Uterus (tissue), 4 donors: ENCODE measurements around the gene ATG13. TPM values are rescaled to one million over a fixed set of nuclear protein-coding genes. Genes with fewer than 3 reads are reported as not detected.

Experiments used
- DNase-seq, 2 donors: peaks; one replicate each; pipeline ENCODE4 v3.0.0-alpha.2; 2019 to 2020
- H3K27ac ChIP-seq, 2 donors: fragments of 200-600 bp; sonication (generic); 1 replicate in 1 of 2; 2 replicates in 1 of 2; pipeline ENCODE4 v1.5.1; 2016 to 2018
- H3K27me3 ChIP-seq, 2 donors: fragments of 200-600 bp; sonication (generic); one replicate each; pipeline ENCODE4 v1.5.1; 2018 to 2019; ENCODE audit warnings: control low read depth in 1 of 2
- H3K36me3 ChIP-seq, 2 donors: fragments of 200-600 bp; sonication (generic); one replicate each; pipeline ENCODE4 v1.5.1; 2019; ENCODE audit warnings: control low read depth in 1 of 2
- H3K4me1 ChIP-seq, 2 donors: fragments of 200-600 bp; sonication (generic); one replicate each; pipeline ENCODE4 v1.5.1; 2018 to 2019; ENCODE audit warnings: control low read depth in 1 of 2
- H3K4me3 ChIP-seq, 2 donors: fragments of 200-600 bp; sonication (generic); 1 replicate in 1 of 2; 2 replicates in 1 of 2; pipeline ENCODE4 v1.5.1; 2018 to 2019; ENCODE audit warnings: mild to moderate bottlenecking in 1 of 2
- H3K9me3 ChIP-seq, 2 donors: fragments of 200-600 bp; sonication (generic); one replicate each; pipeline ENCODE4 v1.5.1; 2019; ENCODE audit warnings: control low read depth in 1 of 2
- CTCF ChIP-seq, 4 experiments: fragments of 200-600 bp in 2 of 4; fragments of 450-650 bp in 2 of 4; sonication (generic) in 2 of 4; IDR thresholded peaks; one replicate each; pipeline ENCODE4 v1.5.1; 2016 to 2019; ENCODE audit warnings: antibody characterized with exemption in 4 of 4, mild to moderate bottlenecking in 2 of 4, moderate library complexity in 1 of 4
- POLR2A ChIP-seq, 2 donors: fragments of 450-650 bp; IDR thresholded peaks; one replicate each; pipeline ENCODE4 v1.6.1; 2016; ENCODE audit warnings: antibody characterized with exemption in 2 of 2, mild to moderate bottlenecking in 1 of 2, moderate library complexity in 1 of 2
- intact Hi-C: fragments of 100-400 bp; cut with DNase I; formaldehyde crosslinking; loops from one replicate; pipeline ENCODE4 v1.15.1; 2023; ENCODE audit warnings: low total_unique reads
- total RNA-seq, 4 donors: library from RNA; depleted of rRNA in 3 of 4; stranded (reverse); fragments of >200 nt in 3 of 4; gene quantifications; one replicate each; pipeline versions ENCODE4 v1.1.0 to v1.2.4, GENCODE V29; 2014 to 2023
- donor health status: DM: yes; HTN: yes; CAD: no.

ATG13 gene
- total RNA-seq, 4 donors from 2014 or later: 51.8 to 102 (median 68.3) TPM

GRCh38 chr11:46696212-46696558 lies 78.8 kb downstream of the ATG13 start:
- peak overlapping the region; percentile 39 to 89 for H3K27ac ChIP-seq
- H3K36me3 ChIP-seq: no peaks in the 10 kb centered on the region
- TF ChIP-seq POLR2A (IDR thresholded peaks at IDR 0.05) (no peak), CTCF (IDR thresholded peaks at IDR 0.05) (no peak)
- no peak for DNase-seq
- intact Hi-C loops: no loop called here
- no peaks in the 10 kb centered on the region for H3K9me3 ChIP-seq
- peaks cover 16 to 43% of the 10 kb centered on the region in 2 donors for H3K4me1 ChIP-seq
- H3K4me3 ChIP-seq: no peak overlapping the region
- H3K27me3 ChIP-seq: no peaks in the 10 kb centered on the region

- Histone ChIP-seq H3K27ac (peak overlapping the region; percentile 25 to 89), H3K4me3 (no peak overlapping the region), H3K9me3 (no peaks in the 10 kb centered on the region), H3K27me3 (no peaks in the 10 kb centered on the region), H3K4me1 (peaks cover 22 to 43% of the 10 kb centered on the region in 2 donors), H3K36me3 (no peaks in the 10 kb centered on the region)
- no peak for TF ChIP-seq CTCF (IDR thresholded peaks at IDR 0.05)
- TF ChIP-seq POLR2A (IDR thresholded peaks at IDR 0.05): no peak
- DNase-seq: no peak
- intact Hi-C loops: no loop called here
These were observed 80.0 kb downstream of the ATG13 start for GRCh38 chr11:46697303-46697702.

DNA sequence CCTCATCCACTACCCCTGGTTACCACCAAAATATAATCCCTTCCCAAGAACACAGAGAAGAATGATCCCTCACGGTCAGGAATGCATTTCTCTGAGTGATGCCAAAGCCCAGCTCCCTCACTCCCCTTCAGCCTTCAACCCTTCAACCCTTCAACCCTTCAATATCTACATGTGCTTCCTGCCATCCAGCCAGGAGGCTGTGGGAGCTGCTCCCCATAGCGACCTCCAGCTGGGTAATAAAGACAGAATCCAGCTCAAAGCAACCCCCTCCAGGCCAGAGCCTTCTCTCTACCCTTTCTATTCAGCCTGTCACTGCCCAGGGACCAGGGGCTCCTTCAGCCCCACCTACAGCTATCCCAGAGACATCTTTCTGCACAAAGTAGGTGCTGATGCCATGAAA lies 80.4 kb downstream of the ATG13 start:
- Histone ChIP-seq H3K4me1 (peaks cover 24 to 43% of the 10 kb centered on the region in 2 donors), H3K27ac (peak overlapping the region; percentile 25 to 89), H3K4me3 (no peak overlapping the region), H3K36me3 (no peaks in the 10 kb centered on the region), H3K27me3 (no peaks in the 10 kb centered on the region), H3K9me3 (no peaks in the 10 kb centered on the region)
- intact Hi-C loops: no loop called here
- DNase-seq: no peak
- TF ChIP-seq POLR2A (IDR thresholded peaks at IDR 0.05): no peak
- no peak for TF ChIP-seq CTCF (IDR thresholded peaks at IDR 0.05)

- Histone ChIP-seq H3K27me3 (no peaks in the 10 kb centered on the region), H3K4me1 (peaks cover 24 to 43% of the 10 kb centered on the region in 2 donors), H3K27ac (peak overlapping the region in 1 of 2 donors; percentile 89), H3K9me3 (no peaks in the 10 kb centered on the region), H3K4me3 (peak overlapping the region in 1 of 2 donors; percentile 82), H3K36me3 (no peaks in the 10 kb centered on the region)
- intact Hi-C loops: no loop called here
- no peak for TF ChIP-seq POLR2A (IDR thresholded peaks at IDR 0.05)
- TF ChIP-seq CTCF (IDR thresholded peaks at IDR 0.05): no peak
- DNase-seq: no peak
These were observed 81.2 kb downstream of the ATG13 start for GRCh38 chr11:46698597-46698996.

GRCh38 chr11:46700241-46701077 lies 83.1 kb downstream of the ATG13 start, which contains the start of the genes ARHGAP1 and ZNF408:
TSS of gene ARHGAP1 (minus strand) at chr11:46700619. CDS start at chr11:46696107, 4,512 bp downstream.
TSS of gene ZNF408 (plus strand) at chr11:46701031. CDS start at chr11:46701048, 17 bp downstream.
- Histone ChIP-seq H3K27me3 (no peaks in the 10 kb centered on the region), H3K4me1 (peaks cover 24 to 31% of the 10 kb centered on the region in 2 donors), H3K9me3 (no peaks in the 10 kb centered on the region), H3K4me3 (peak within 1 kb of the TSS; percentile 82 to 92), H3K36me3 (no peaks in the 10 kb centered on the region), H3K27ac (peak within 1 kb of the TSS; percentile 89 to 96)
- DNase-seq: peak; percentile 99
- TF ChIP-seq CTCF (IDR thresholded peaks at IDR 0.05) (peak in 1 of 4 experiments; percentile 5), POLR2A (IDR thresholded peaks at IDR 0.05) (peak; percentile 74 to 80)
- intact Hi-C loops: no loop called here
